ENCODE measurements around the gene TOMM20.

TOMM20 gene

GRCh38 chr1:235138821-235139220 is 10.2 kb upstream of the TOMM20 start:
- no peak for FAIRE-seq
- no peak for DNase-seq (ENCODE audit: extremely low spot score, insufficient read length, low read depth)

DNA sequence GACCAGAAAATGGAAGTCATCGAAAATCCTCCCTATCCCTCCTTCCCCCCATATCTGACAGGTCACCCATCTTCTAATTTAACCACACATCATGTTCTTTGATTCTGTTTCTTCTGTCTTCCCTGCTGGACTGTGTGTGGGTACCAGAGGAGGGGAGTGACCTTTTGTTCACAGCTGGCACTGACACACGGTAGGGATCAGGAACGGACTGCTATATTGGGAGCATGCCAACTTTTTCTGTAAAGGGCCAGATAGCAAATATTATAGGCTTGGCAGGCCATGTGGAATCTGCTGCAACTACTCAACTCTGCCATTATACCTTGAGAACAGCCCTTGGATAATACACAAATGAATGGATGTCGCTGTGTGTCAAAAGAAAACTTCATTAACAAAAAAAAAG is 7.5 kb upstream of the TOMM20 start:
- DNase-seq (ENCODE audit: extremely low spot score, insufficient read length, low read depth) (no peak), FAIRE-seq (no peak)

GRCh38 chr1:235134171-235134570 is 5.5 kb upstream of the TOMM20 start:
- FAIRE-seq (no peak), DNase-seq (ENCODE audit: extremely low spot score, insufficient read length, low read depth) (no peak)

GRCh38 chr1:235133086-235133485 is 4.4 kb upstream of the TOMM20 start:
- FAIRE-seq = no peak
- DNase-seq (ENCODE audit: extremely low spot score, insufficient read length, low read depth) = no peak

DNA sequence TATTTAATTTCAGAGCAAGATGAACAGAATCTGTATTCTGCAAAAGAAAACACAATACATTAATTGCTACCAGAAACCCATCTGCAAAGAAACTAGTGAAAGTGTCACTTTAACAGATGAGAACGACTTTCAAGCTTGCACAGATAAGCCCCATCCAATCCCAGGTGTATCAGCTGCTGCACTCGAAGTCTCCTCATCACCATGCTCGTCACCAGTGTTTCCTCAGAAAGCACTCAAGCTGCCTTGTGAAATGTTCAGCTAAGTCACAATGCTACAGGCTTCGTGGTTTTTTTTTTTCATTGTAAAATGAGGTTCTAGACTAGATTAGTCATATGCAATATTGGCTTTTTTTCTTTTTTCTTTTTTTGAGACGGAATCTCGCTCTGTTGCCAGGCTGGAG is 3.3 kb upstream of the TOMM20 start:
- FAIRE-seq (no peak), DNase-seq (ENCODE audit: extremely low spot score, insufficient read length, low read depth) (no peak)

- no peak for DNase-seq (ENCODE audit: extremely low spot score, insufficient read length, low read depth)
- FAIRE-seq = no peak
These were observed 2.2 kb upstream of the TOMM20 start for GRCh38 chr1:235130766-235131270.

DNA sequence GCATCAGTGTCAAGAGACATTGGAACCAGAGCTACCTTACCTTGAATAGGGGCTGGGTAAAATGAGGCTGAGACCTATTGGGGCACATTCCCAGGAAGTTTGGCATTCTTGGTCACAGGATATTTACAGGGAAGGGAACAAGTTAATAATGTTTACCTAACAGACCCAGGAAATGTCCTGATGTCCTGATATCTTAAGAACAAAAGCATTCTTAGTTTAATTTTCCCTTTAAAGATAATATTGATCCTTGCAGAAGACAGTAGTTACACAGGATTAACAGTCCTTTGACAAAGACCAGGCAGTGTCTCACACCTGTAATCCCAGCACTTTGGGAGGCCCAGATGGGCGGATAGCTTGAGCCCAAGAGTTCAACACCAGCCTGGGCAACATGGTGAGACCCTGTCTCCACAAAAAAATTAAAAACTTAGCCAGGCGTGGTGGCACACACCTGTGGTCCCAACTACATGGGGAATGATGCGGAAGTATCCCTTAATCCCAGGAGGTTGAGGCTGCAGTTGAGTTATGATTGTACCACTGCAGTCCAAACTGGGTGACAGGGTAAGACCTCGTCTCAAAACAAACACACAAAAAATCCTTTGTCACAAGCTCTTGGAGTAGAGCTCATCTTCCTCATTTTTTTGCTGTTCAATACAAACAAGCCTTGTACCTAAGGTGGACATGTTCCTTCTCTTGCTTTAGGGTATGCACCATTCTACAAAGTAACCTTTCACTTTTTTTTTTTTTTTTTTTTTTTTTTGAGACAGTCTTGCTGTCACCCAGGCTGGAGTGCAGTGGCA is 1.3 kb upstream of the TOMM20 start:
- no peak for DNase-seq (ENCODE audit: extremely low spot score, insufficient read length, low read depth)
- no peak for FAIRE-seq

GRCh38 chr1:235127732-235128455 is 743 bp downstream of the TOMM20 start:
- DNase-seq (ENCODE audit: extremely low spot score, insufficient read length, low read depth) = no peak
- FAIRE-seq = no peak

DNA sequence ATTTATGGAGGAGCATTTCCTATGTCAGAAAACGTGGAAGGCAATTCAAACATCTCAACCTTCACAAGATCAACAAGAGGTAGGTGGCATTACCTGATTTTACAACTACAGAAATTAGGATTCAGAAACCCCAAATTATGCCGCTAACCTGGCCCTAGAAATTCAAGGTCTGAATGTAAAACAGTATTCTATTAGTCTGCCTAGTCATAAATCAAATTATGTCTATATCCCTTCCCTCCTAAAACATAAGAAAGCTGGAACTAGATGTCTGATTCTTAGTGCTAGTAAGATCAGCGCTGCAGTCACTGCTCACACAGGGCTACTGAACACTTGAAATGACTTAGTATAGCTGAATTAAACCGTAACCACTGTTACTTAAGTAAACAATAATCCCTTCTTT is 1.4 kb downstream of the TOMM20 start:
- DNase-seq (ENCODE audit: extremely low spot score, insufficient read length, low read depth) = no peak
- FAIRE-seq = no peak

- FAIRE-seq = no peak
- no peak for DNase-seq (ENCODE audit: extremely low spot score, insufficient read length, low read depth)
These were observed 4.0 kb downstream of the TOMM20 start for GRCh38 chr1:235124665-235125064.

- FAIRE-seq (no peak), DNase-seq (ENCODE audit: extremely low spot score, insufficient read length, low read depth) (no peak)
These were observed 4.5 kb downstream of the TOMM20 start for GRCh38 chr1:235124111-235124510.

GRCh38 chr1:235122348-235122747 is 6.3 kb downstream of the TOMM20 start:
- FAIRE-seq = no peak
- no peak for DNase-seq (ENCODE audit: extremely low spot score, insufficient read length, low read depth)

- FAIRE-seq = no peak
- DNase-seq (ENCODE audit: extremely low spot score, insufficient read length, low read depth) = no peak
These were observed 15.3 kb downstream of the TOMM20 start for GRCh38 chr1:235113183-235113917.

GRCh38 chr1:235112297-235113182 is 16.1 kb downstream of the TOMM20 start:
- FAIRE-seq (no peak), DNase-seq (ENCODE audit: extremely low spot score, insufficient read length, low read depth) (no peak)

DNA sequence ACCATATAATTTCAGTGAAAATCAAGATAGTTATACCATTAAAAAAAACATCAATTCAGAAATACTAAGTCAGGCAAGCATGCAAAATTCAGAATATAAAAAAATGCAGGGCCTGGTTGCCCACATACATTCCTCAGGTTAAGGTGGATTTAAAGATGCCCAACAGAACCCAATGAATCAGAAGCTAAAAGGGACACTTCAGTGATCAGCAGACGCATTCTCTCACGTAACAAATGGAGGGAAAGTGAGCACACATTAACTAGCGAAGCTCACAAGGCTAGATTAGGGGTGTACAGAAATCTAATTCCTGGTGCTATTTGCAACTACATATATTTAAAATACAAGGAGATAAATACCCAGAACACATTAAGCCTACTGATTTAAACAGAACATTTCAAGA is 17.5 kb downstream of the TOMM20 start:
- FAIRE-seq = no peak
- DNase-seq (ENCODE audit: extremely low spot score, insufficient read length, low read depth) = no peak

DNA sequence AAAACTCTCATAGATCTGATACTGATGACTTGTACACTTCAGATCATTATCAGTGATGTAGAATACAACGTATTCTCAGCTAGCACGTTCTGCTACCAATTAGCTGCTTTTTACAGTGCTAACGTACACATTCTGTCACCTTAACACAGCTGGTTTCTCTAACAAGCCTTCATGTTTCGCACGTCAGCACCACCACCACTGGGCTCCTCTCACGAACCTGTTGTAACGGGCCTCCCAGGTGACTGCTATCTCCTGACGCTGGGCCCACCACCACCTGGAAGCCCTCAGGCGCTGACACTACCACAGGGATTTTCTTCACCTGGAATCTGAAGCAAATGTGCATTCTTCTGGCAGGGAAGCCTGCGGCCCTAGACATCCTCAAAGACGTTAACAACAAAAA is 19.8 kb downstream of the TOMM20 start:
- DNase-seq (ENCODE audit: extremely low spot score, insufficient read length, low read depth) (no peak), FAIRE-seq (no peak)

DNA sequence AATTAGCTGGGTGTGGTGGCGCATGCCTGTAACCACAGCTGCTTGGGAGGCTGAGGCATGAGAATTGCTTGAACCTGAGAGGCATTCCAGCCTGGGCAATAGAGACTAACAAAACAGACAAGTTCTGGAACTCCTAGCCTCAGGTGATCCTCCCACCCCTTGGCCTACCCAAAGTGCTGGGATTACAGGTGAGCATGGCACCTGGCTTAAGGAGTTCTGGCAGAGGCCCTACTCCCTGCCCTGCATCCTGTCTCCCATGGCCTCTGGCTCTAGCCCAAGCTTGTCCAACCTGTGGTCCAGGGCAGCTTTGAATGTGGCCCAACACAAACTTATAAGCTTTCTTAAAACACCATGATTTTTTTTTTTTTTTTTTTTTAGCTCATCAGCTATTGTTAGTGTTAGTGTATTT is 20.4 kb downstream of the TOMM20 start:
- no peak for FAIRE-seq
- DNase-seq (ENCODE audit: extremely low spot score, insufficient read length, low read depth) = no peak

DNA sequence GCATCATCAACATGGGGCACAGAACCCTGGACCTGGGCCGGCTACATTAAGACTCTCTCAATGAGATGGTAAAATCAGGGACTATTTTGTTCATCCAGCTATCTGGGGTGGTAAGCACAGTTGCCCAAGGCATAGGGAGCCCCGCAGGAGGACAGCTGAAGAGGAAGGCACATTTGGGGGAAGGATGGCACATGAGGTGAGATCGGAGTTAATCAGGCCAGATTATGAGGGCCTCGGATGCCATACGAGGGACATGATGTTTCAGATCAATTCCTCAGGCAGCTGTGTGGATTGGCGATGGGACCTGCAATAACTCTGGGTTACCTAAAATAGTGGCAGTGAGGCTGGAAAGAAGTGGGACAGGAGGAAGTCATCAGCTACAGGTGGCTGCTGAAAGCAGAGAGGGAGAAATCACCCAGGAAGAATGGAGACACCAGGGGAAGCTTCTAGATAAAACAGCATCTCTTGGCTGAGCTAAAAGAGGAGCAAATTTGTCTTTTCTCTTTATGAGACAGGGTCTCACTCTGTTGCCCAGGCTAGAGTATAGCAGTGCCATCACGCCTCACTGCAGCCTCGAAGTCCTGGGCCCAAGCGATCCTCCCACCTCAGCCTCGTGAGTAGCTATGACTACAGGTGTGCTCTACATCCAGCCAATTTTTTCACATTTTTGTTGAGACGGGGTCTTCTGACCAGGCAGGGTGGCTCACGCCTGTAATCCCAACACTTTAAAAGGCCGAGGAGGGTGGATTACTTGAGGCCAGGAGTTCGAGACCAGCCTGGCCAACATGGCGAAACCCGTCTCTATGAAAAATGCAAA is 21.1 kb downstream of the TOMM20 start:
- no peak for DNase-seq (ENCODE audit: extremely low spot score, insufficient read length, low read depth)
- FAIRE-seq = no peak

GRCh38 chr1:235106457-235106856 is 22.2 kb downstream of the TOMM20 start:
- DNase-seq (ENCODE audit: extremely low spot score, insufficient read length, low read depth) (no peak), FAIRE-seq (no peak)
